Eye (tissue), 1 donor: ENCODE results near the gene CXXC5.
A peak's percentile ranks its signal among the peaks of the same experiment; 100 is the strongest.
"Not testable (repeated sequence)": the region's sequence is repeated elsewhere in the genome, so short reads cannot be mapped to it uniquely, and the experiment has no call there.

Experiments used
- DNase-seq: peaks from one replicate; pipeline ENCODE4 v3.0.0-alpha.2; 2015

The CXXC5 gene

GRCh38 chr5:139648205-139649081 lies at the start of gene CXXC5:
CXXC5 (plus strand) TSS chr5:139648349; CDS start chr5:139680524, 32,175 bp downstream.
- DNase-seq = peak; percentile 95

GRCh38 chr5:139598601-139598965 lies 49.6 kb upstream of the CXXC5 start:
- DNase-seq = not testable (repeated sequence)

GRCh38 chr5:139600336-139600949 lies 47.7 kb upstream of the CXXC5 start:
- DNase-seq = no peak

- DNase-seq = no peak
These were observed 46.7 kb upstream of the CXXC5 start for GRCh38 chr5:139601429-139601828.

GRCh38 chr5:139601948-139602347 lies 46.2 kb upstream of the CXXC5 start:
- DNase-seq = not testable (repeated sequence)

- DNase-seq = no peak
These were observed 42.3 kb upstream of the CXXC5 start for GRCh38 chr5:139605887-139606286.

- DNase-seq = no peak
These were observed 36.2 kb upstream of the CXXC5 start for GRCh38 chr5:139611703-139612584.

GRCh38 chr5:139619861-139620260 lies 28.3 kb upstream of the CXXC5 start:
- no peak for DNase-seq

GRCh38 chr5:139625398-139625797 lies 22.8 kb upstream of the CXXC5 start:
- not testable (repeated sequence) for DNase-seq

GRCh38 chr5:139630855-139631254 lies 17.3 kb upstream of the CXXC5 start:
- DNase-seq = no peak

GRCh38 chr5:139631520-139632165 lies 16.5 kb upstream of the CXXC5 start:
- DNase-seq = no peak

GRCh38 chr5:139633295-139634027 lies 14.7 kb upstream of the CXXC5 start:
- peak; percentile 94 for DNase-seq

- peak; percentile 36 for DNase-seq
These were observed 14.2 kb upstream of the CXXC5 start for GRCh38 chr5:139634028-139634325.

- peak; percentile 17 for DNase-seq
These were observed 13.6 kb upstream of the CXXC5 start for GRCh38 chr5:139634541-139634940.

GRCh38 chr5:139635191-139635590 lies 13.0 kb upstream of the CXXC5 start:
- no peak for DNase-seq

- peak; percentile 80 for DNase-seq
These were observed 12.4 kb upstream of the CXXC5 start for GRCh38 chr5:139635606-139636206.

GRCh38 chr5:139636207-139636792 lies 11.8 kb upstream of the CXXC5 start:
- DNase-seq = peak; percentile 27

GRCh38 chr5:139636975-139637408 lies 11.2 kb upstream of the CXXC5 start:
- DNase-seq = peak; percentile 80

- DNase-seq = peak; percentile 95
These were observed 10.6 kb upstream of the CXXC5 start for GRCh38 chr5:139637438-139638089.

GRCh38 chr5:139638090-139638735 lies 9.9 kb upstream of the CXXC5 start:
- peak; percentile 86 for DNase-seq
